ENCODE data around the gene A1BG. TPM values are rescaled to one million over a fixed set of nuclear protein-coding genes. Genes with fewer than 3 reads are reported as not detected.
"Not testable (repeated sequence)": the region's sequence is repeated elsewhere in the genome, so short reads cannot be mapped to it uniquely, and the experiment has no call there.

The A1BG gene
- polyA plus RNA-seq, 4 donors = 1.3 to 2.0 (median 1.5) TPM

DNA sequence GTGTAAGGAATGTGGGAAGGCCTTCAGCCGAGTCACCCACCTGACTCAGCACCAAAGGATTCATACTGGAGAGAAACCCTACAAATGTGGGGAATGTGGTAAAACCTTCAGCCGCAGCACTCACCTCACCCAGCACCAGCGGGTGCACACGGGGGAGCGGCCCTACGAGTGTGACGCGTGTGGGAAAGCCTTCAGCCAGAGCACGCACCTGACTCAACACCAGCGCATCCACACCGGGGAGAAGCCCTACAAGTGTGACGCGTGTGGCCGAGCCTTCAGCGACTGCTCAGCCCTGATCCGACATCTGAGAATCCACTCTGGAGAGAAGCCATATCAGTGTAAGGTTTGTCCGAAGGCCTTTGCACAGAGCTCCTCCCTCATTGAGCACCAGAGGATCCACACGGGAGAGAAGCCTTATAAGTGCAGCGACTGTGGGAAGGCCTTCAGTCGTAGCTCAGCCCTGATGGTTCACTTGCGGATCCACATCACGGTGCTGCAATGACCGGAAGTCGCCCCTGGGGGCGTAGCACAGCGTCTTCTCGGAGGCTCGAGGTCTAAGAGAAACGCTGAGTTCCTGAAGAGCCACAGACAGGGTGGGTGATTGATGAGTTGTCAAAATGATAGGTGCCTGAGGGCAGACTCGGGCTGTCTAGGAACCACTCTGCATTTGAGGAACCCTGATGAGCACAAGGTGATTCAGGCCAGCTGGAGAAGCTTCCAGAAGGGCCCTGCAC lies 14.3 kb downstream of the A1BG start:
- no peak for DNase-seq (ENCODE audit: low read depth in 4 of 4, low spot score in 2 of 4)

DNA sequence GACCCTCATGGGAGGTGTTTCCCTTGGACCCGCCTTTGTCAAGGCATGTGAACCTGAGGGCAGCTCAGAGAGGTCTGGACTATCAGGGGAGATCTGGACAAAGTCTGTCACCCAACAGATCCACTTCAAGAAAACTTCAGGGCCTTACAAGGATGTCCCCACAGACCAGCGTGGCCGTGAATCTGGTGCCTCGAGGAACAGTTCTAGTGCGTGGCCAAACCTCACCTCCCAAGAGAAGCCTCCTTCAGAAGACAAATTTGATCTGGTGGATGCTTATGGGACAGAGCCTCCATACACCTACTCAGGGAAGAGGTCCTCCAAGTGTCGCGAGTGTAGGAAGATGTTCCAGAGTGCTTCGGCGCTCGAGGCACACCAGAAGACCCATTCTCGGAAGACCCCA lies 15.0 kb downstream of the A1BG start:
- DNase-seq (ENCODE audit: low read depth in 4 of 4, low spot score in 2 of 4) = no peak

DNA sequence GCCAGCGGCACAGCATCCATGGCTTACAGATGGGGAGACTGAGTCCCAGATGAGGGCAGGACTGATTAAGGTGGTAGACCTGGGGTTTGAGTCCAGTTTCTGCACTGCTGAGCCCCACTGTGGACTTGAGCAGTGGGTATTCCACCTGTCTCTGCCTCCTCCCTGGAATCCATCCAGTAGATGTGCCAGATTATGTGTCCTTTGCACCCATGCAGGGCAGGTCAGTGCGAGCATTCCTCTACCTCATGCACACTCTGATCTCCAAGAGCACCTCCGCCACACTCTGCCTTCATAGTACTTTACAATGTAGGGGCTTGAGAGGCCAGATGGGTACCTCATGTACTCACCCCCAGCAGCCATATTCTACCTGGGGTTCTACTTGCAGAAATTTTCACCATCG lies 16.5 kb downstream of the A1BG start:
- DNase-seq (ENCODE audit: low read depth in 4 of 4, low spot score in 2 of 4) = no peak

DNA sequence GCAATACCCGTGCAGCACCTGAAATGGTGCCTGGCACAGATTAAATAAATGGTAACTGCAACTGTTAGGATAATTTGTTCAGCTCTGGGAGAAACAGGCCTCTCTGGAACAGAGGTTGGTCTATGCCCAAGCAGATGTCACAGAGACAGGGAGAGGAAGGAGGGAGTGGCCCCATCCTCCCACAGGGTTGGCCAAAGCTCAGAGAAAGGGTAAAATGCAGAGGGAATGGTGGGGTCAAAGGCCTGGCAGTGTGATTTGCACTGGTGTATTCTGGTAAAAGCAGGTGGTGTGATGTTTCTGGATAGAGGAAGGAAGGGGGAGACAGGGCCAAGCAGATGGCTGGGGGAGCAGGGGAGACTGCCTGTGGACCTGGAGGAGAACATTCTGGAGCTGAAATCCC lies 17.1 kb downstream of the A1BG start:
- no peak for DNase-seq (ENCODE audit: low read depth in 4 of 4, low spot score in 2 of 4)

DNA sequence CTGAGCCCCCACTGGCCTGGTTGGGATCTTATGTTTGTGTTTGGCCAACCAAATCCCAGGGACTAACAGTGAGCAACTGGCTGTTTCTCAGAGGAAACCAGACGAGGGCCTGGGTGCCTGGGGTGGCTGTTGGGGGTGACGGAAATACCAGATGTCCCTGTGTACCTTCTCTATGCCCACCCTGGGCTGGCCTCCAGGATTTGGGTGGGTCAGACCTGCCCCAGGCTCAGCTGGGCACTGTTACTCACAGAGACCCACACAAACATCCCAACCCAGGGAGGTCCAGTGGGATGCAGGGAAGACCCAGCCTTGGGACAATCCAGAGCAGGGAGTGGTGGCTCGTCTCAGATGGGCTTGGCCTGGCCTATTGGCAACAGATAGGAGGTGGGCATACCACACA lies 17.7 kb downstream of the A1BG start:
- DNase-seq (ENCODE audit: low read depth in 4 of 4, low spot score in 2 of 4) = no peak

DNA sequence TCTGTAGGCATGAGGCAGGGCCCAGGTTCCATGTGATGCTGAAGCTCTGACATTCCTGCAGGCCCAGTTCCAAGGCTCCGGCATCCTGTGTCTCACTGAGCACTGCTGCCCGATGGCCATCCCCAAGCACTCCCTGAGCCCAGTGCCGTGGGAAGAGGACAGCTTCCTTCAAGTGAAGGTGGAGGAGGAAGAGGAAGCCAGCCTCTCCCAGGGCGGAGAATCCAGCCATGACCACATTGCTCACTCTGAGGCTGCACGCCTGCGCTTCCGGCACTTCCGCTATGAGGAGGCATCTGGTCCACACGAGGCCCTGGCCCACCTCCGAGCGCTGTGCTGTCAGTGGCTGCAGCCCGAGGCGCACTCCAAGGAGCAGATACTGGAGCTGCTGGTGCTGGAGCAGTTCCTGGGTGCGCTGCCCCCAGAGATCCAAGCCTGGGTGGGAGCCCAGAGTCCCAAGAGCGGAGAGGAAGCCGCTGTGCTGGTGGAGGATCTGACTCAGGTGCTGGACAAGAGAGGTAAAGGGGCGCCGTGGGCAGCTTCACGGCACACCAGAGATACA lies 18.5 kb downstream of the A1BG start:
- no peak for DNase-seq (ENCODE audit: low read depth in 4 of 4, low spot score in 2 of 4)

DNA sequence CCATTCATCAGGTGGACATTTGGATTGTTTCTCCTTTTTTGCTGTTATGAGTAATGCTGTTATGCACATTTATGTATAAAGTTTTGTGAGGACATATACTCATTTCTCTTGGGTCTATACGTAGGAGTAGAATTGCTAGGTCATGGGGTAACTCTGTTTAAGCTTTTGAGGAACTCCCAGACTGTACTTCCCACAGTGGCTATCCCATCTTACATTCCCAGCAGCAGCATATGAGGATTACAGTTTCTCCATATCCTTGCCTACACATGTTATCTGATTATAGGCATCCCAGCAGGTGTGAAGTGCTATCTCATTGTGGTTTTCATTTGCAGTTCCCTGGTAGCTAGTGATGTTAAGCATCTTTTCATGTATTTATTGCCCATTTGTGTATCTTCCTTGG lies 20.6 kb downstream of the A1BG start:
- DNase-seq (ENCODE audit: low read depth in 4 of 4, low spot score in 2 of 4) = no peak

DNA sequence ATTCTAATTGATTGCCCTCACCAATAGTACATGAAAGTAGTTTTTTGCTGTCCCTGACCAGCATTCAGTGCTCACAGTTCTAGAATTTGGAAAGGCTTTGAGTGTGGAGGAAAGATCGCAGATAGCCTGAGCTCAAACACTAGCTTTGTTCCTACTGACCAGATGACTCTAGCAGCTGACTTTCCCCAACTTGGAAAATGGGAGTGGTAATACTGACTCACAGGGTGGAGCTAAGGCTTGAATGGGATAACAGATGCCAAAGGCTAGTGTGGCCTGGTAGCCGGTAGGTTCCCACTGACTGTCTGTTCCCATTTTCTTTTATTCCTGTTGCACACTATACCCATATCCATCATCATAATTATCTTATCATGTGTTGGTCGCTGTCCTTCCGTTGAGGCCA lies 22.8 kb downstream of the A1BG start:
- DNase-seq (ENCODE audit: low read depth in 4 of 4, low spot score in 2 of 4) = no peak

DNA sequence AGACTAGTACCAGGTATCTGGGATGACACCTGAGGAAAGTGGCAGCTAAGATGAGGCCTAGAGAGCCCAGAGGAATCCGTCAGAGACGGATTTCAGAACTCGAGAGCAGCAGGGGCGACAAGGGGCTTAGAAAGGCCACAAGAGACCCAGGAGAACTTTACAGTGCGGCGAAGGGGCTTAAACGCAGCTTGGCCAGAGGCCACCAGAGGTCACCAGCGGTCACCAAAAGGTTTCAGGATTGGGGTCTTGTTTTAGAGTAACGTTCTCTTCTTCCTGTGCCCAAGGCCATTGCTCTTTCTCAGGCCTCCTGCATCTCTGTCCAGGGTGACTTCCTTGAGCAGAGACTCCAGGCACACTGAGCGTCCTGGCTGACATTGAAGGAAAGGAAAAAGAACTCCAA lies 24.3 kb downstream of the A1BG start:
- no peak for DNase-seq (ENCODE audit: low read depth in 4 of 4, low spot score in 2 of 4)

DNA sequence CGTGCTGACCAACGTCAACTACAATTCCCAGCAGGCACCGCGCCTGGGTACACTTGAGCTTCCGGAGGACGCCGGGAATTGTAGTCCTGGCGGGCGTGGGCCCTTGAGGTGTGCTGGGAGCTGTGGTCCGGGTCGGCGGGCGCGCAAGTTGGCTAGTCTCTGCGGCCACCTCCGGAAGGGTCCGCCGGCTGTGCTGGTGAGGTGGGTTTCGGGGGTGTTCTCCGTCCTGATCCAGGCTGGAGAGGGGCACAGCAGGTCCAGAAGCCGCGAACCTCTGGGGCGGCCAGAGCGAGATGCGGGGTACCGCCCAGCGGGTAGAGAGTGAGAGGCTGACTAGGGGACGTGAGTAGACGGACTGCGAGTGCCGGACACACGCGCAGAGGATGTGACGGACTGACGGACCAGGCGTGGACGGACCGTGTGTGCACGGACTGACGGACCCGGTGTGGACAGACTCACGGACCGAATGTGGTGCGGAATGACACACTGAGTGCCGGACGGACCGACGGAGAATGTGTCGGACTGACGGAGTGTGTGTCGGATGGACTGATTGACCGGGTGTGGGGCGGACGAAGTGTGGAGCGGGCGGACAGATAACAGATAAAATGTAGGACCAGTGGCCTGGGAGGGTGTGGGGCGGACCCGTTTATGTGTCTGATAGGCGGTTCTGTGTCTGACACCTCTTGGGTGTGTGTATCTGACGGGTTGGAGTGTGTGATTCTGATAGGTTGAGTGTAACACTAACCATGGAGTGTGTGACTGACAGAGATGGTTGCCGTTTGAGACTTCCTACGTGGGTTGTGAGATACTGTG lies 26.2 kb downstream of the A1BG start, which contains the start of gene ZSCAN22:
ZSCAN22 (plus strand) TSS at position 81 of the 813 bp plus-strand sequence. CDS start 7,809 bp downstream, outside the sequence.
- DNase-seq (ENCODE audit: low read depth in 4 of 4, low spot score in 2 of 4) = peak; percentile 88 to 98 (median 93)

DNA sequence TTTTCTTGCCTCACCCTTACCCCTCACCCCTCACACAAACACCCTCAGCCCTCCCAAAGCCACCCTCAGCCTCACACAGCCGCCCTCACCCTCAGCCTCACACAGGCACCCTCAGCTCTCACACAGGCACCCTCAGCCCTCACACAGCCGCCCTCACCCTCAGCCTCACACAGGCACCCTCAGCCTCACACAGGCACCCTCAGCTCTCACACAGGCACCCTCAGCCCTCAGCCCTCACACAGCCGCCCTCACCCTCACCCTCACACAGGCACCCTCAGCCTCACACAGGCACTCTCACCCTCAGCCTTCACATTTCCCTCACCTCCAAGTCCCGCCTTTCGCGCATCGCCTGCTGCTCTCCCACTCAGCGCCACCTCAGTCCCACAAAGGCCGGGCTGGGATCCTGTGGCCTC lies 26.8 kb downstream of the A1BG start:
- DNase-seq (ENCODE audit: low read depth in 4 of 4, low spot score in 2 of 4) = no peak

DNA sequence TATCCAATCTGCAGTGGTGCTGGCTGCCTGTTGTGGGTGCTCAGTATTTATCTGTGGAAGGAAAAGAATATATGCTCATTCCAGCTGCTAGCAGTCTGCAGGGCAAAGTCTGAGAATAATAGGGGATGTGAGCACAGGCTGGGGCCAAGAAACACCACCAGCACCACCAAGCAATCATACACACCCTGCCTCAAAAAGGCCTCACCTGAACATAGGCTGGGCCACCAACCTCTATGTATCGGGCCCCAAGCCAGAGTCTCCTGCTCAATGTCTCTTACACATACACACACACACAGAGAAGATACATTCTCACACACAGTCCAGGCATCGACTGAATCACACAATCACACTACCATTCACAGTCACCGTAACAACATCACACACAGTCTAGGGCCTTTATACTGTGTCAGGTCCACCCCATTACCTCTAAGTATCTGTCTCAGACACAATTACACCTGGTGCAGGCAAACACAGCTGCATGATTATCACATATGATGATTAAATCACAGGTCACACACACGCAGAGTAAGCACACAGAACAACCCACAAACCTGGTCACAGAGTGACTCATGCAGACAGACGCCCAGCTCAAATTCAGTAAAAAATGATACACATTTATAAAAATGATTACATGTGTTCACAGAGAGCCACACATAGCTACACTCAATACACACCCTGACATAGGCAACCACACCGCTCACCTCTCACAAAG lies 27.8 kb downstream of the A1BG start:
- DNase-seq (ENCODE audit: low read depth in 4 of 4, low spot score in 2 of 4) = no peak

DNA sequence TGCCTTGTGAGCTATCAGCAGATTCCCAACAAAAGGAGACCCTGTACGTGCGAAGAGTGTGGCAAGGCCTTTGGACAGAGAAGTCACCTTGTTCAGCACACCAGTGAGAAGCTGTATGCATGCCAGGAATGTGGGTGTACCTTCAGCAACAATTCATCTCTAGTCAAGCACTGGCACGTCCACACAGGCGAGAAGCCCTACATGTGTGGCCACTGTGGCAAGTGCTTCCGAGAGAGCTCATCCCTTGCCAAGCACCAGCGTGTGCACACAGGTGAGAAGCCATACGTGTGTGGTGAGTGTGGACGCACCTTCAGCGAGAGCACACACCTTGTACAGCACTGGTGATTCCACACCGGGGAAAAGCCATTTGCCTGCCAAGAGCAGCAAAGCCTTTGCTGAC lies 34.1 kb downstream of the A1BG start:
- DNase-seq (ENCODE audit: low read depth in 4 of 4, low spot score in 2 of 4) = no peak

DNA sequence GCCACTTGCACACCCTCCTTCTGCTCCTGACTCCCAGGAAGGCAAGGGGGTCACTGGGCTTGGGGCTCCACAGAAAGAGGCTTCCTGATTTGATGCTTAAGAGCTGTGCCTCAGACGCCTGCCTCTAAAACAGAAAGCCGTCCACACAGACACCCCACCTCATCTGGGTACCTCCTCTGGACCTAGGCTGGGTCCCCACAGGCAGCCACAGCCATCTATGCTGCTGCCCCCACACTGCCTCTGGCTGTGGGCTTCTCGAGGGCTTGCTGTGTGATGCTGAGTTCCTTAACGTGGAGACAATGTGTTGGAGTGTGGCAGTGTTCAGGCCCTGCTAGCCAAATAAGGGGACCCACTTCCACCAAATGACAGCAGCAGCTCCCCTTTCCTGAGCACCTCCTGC lies 35.0 kb downstream of the A1BG start:
- no peak for DNase-seq (ENCODE audit: low read depth in 4 of 4, low spot score in 2 of 4)

DNA sequence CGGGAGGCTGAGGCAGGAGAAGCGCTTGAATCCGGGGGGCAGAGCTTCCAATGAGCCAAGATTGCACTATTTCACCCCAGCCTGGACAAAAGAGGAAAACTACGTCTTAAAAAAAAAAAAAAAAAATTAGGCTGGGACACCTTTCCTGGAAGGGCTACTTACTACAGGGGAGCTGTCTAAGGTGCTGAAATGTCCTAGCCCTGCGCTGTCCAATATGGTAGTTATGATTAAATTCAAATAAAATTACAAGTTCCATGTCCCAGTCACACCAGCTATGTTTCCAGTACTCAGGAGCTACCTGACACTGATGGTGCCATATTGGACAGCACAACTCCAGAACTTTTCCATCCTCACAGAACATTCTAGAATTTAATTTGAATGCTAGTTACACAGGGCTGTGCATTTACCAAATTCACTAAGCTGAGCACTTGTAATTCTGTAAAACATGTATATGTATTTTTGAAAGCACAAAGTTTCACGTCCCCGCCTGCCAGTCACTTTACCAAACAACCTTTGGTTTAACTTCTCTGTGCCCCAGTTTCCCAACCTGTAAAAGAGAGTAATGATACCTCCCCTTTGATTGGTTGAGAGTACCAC lies 35.7 kb downstream of the A1BG start:
- peak in 1 of 4 donors; percentile 33 for DNase-seq (ENCODE audit: low read depth in 4 of 4, low spot score in 2 of 4)

DNA sequence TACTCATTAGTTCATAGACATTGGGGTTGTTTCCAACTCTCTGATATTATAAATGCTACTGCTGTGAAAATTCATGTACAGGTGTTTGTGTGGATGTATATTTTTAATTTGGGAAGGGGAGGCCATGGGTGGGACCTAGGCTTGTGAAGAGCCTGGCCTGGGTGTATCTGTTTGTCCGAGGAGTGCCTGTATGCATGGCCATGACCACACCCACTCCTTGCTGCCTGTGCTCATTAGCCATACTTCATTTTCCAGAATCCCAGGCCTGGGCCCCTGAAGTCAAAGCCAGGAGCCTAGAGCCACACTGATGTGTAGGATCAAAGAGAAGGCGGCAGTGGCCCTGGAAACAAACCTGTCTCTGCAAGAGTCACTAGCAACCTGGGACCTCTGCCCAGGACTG lies 37.7 kb downstream of the A1BG start:
- DNase-seq (ENCODE audit: low read depth in 4 of 4, low spot score in 2 of 4) = no peak

DNA sequence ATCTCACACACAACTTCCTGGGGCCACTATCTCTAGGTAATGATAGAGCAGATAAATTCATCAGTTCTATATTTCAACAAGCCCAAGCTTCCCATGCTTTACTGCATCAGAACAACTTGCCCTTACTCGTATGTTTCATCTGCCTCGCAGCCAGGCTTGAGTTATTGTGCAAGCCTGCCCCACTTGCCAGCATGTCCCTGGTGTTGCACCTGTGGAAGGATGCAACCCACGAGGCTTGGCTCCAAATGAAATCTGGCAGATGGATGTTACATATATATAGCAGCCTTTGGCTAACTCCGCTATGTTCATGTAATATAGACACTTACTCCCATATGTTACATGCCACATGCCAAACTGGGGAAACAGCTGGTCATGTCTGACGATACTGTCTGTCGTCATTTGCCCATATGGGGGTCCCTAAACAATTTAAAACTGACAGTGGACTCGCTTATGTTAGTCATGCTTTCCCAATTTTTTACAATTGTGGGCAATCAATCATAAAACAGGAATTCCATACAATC lies 41.9 kb downstream of the A1BG start:
- DNase-seq (ENCODE audit: low read depth in 4 of 4, low spot score in 2 of 4) = no peak

DNA sequence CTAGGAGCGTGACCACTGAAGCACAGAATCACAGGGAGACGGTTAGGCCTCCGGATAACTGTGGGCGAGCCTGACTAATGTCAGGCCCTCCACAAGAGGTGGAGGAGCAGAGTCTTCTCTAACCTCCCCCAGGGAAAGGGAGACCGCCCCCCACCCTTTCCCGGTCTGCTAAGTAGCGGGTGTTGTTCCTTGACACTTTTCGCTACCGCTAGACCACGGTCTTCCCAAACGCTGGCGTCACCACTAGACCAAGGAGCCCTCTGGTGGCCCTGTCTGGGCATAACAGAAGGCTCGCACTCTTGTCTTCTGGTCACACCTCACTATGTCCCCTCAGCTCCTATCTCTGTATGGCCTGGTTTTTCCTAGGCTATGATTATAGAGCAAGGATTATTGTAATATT lies 42.6 kb downstream of the A1BG start:
- DNase-seq (ENCODE audit: low read depth in 4 of 4, low spot score in 2 of 4) = not testable (repeated sequence)

DNA sequence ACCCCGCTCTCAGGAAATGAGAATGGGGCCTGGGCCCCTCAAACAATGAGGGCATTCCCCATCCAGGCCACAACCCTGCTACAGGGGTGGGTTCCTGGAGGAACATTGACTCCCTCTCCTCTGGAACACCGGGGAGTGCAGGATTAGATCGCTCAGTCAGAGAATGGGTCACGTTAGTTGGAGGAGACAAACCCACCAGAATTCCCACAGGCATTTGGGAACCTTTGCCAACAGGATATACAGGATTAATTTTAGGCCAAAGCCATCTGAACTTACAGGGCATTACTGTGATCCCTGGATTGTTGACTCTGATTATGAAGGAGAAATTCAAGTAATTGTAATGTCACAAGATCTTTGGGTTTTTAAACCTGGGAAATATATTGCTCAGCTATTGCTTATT lies 45.6 kb downstream of the A1BG start:
- DNase-seq (ENCODE audit: low read depth in 4 of 4, low spot score in 2 of 4) = no peak

DNA sequence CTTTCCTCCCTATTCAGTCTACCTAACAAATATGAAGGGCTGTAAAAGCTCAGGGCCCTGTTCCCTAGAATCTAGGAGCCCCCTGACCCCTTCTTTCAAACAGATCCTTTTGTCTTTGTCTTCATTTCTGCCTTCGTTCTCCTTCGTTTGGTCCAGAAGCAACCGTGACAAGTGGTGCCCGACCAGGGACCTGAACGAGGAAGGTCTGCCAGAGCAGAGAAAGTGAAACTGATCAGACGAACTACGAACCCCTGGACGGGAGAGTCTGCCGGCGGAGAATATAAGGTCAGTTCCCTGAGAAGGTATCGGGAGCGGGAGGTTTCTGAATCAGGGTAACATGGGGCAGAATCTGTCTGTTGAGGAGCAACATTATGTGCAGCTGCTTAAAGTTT lies 47.4 kb downstream of the A1BG start:
- DNase-seq (ENCODE audit: low read depth in 4 of 4, low spot score in 2 of 4) = no peak

All from left renal cortex interstitium (tissue), 4 donors.